Eye (tissue), 1 donor: ENCODE measurements around the gene CRADD.
"Not testable (repeated sequence)": the region's sequence is repeated elsewhere in the genome, so short reads cannot be mapped to it uniquely, and the experiment has no call there.

ENCODE experiments used
- DNase-seq: peaks from one replicate; pipeline ENCODE4 v3.0.0-alpha.2; 2015

The CRADD gene

DNA sequence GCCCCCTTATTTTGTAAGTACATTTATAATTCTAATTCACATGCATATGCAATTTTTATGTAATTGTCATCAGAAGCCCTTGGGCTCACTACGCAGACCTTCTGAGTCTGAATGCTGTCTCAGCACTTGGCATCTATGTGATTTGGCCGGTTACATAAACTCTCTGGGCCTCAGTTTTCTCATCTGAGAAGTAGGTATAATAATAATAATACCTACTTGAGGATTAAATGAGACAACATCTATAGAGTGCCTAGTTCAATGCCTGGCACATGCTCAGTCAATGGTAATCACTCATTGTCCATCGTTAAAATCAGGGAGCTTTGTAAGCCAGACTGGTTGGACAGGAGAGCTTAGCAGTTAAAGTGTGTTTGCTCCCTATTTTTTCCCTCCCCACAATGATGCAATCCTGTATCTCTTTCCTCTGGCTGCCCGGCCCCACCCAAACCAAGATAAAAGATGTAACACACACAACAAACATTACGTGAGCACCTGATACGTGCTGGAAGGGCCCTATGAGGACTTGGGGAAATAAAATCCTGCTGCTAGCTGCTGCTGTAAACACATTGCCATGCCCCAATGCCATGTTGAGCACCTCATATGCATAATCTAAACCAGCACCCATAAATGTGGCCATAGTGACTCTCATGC lies 235.0 kb downstream of the CRADD start:
- DNase-seq: no peak

DNA sequence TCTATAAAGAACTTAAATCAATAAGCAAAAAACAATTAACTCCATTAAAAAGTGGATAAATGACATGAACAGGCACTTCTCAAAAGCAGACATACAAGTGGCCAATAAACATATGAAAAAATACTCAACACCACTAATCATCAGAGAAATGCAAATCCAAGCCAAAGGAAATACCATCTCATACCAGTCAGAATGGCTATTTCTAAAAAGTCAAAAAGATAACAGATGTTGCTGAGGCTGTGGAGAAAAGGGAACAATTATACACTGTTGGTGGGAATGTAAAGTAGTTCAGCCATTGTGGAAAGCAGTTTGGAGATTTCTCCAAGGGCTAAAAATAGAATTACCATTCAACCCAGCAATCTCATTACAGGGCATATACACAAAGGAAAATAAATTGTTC lies 236.7 kb downstream of the CRADD start:
- no peak for DNase-seq

DNA sequence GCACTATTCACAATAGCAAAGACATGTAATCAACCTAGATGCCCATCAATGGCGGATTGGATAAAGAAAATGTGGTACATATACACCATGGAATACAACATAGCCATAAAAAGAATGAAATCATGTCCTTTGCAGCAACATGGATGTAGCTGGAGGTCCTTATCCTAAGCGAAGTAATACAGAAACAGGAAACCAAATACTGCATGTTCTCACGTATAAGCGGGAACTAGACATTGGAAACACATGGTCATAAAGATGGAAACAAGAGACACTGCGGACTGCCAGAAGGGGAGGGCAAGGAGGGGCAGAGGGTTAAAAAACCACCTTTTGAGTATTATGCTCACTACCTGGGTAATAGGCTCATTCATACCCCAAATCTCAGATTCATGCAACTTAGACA lies 237.1 kb downstream of the CRADD start:
- DNase-seq: no peak

DNA sequence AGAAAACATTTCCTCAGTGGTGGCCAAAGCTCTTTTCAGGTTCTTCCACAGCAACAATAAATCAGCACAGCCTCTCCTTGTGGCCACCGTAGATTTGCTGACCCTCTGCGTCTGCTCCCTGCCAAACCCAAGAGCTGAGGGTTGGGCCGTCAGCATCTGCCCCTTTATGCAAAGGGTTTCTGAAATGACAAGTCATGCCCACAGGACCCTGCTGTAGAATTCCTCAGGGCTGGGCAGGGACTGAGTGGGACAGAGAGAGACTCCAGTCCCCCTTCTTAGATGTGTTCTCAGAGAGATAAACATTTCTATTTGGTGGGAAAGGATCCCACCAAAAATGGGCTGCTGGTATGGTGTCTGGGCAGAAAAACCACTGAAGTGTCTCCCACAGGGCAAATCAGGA lies 238.2 kb downstream of the CRADD start:
- DNase-seq: no peak

DNA sequence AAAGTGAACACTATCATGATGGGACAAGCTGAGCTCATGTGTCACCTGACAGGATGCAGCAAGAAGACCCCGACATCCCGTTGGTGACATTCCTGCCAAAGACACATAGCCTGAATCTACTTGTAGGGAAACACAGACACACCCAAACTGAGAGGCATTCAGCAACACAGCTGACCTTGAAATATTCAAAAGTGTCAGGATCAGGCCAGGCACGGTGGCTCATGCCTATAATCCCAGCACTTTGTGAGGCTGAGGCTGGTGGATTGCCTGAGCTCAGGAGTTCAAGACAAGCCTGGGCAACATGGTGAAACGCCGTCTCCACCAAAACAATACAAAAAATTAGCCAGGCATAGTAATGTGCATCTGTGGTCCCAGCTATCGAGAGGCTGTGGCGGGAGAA lies 239.2 kb downstream of the CRADD start:
- DNase-seq: no peak

DNA sequence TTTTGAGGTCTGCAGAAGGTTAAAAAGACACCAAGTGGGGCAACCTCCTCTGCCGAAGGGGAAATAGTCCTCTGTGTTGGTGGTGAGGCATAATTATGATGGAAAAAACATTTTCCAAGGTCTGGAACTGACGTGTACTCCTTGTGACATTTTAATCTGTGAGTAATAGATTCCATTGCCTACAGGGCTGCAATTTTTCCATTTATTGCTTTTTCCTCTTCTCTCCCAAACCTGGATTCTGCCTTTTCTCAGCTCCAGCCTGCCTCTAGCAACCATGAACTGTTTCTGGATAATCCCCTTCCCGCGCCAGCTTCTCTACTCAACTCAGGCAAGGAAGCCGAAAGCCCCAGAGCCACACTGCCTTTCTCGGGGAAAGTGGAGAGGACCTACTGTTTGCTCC lies 241.1 kb downstream of the CRADD start:
- no peak for DNase-seq

DNA sequence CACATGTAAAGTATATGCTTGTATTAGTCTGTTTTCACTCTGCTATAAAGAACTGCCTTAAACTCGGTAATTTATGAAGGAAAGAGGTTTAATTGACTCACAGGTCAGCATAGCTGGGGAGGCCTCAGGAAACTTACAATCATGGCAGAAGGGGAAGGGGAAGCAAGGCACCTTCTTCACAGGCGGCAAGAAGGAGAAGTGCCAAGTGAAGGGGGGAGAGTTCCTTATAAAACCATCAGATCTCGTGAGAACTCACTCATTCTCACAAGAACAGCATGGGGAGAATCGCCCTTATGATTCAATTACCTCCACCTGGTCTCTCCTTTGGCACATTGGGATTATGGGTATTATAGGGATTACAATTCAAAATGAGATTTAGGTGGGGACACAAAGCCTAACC lies 241.7 kb downstream of the CRADD start:
- no peak for DNase-seq

DNA sequence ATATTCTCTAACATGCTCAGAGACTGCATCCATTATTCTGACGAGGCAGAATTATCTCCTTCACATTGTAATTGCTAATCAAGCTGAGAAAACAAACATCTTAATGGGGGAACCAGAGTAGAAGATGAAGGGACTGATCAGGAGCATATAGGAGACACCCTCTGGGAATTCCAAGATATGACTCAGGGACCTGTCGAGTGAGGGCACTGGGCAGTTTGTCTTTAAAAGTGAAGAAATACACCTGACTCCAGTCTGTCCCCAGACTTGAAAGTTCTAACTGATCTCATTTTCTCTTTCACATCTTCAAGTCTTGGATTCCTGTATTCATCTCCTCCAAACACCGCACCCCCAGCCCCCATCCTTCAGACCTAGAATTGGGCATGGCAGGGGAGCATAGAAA lies 244.3 kb downstream of the CRADD start:
- no peak for DNase-seq

DNA sequence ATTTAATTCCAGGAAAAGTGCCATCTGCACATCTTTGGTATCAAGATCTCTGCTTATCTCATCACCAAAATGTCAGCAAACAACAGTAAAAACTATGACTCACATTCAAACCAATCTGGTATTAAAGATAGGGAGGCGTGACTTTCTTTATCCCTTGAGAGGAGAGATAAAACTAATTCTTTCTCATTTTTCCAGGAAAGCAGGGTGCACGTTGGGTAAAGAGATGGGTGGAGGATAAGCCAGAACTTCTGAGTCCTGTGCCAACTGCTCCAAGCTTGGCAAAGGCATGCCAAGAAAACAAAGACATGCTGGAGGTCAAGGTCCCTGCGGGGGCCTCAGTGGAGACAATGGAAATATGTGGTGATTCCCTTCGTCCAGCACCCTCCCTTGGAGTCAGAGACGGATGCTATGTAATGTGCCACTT lies 245.4 kb downstream of the CRADD start:
- DNase-seq: no peak

DNA sequence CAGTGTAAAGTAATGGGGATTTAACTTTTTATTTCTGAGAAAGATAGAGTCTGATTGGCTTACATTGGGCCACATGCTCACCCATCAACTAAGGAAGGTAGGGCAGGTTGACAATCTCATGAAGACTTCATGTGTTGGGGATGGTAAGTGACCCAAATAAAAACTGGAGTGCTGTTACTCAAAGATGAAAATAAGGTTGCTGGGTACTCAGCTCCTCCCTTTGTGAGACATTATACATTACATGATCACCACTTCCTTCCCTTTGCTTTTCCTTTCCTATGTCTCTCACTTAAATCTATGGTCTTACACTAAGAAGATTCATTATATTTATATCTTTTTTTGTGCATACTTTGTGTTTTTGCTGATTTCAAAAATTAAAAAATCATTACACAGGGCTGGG lies 247.2 kb downstream of the CRADD start:
- DNase-seq: no peak

DNA sequence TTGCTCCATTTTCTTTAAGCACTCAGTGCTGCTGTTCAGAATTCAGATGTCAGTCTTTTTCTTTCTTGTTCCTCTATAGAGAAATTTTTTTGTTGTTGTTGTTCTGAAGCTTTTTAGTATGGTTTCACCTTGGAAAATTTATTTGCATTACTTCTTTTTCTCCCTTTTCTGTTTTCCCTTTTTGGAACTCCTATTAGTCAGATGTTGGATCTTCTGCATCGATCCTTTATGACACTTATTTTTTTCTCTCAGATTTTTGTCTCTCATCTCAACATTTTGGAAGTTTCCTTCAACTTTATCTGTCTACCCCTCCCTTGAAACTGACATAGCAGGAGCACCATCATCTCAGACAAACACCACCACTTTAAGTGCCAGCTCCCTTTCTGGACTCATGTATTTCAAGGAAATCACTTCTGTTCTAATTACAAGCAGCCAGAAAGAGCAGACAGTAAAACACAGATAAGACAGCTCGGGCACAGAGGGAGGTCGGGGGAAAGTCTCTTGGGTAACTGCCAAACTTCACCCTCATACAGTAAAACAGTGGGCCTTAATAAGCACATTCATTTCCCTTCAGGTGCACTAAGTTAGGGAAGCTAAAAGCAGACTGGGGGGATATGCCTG lies 248.5 kb downstream of the CRADD start:
- DNase-seq: no peak

DNA sequence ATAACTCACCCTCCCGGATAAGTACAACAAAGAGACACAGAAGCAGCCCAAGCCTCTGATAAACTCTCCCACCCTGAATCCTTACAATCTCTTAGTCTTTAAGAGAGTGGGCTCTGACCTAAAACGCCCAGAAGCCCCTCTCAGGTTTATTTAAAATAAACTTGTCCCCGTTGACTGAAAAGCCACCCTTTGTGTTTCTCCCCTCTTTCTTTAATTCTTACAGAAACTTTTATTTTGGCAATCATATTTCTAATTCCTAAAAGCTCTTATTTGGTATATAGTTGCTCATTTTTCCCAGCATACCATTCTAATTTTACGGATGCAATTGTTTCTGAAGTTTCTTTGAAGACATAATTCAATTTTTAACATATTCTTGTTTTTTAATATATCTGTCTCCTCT lies 249.1 kb downstream of the CRADD start:
- DNase-seq: no peak

DNA sequence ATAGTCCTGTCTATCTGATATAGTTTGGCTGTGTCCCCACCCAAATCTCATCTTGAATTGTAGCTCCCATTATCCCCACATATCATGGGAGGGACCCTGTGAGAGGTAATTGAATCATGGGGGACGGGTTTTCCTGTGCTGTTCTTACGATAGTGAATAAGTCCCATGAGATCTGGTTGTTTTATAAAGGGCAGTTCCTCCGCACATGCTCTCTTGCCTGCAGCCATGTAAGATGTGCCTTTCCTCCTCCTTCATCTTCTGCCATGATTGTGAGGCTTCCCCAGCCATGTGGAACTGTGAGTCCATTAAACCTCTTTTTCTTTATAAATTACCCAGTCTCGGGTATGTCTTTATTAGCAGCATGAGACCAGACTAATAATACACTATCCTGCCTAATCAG lies 251.9 kb downstream of the CRADD start:
- DNase-seq: not testable (repeated sequence)

DNA sequence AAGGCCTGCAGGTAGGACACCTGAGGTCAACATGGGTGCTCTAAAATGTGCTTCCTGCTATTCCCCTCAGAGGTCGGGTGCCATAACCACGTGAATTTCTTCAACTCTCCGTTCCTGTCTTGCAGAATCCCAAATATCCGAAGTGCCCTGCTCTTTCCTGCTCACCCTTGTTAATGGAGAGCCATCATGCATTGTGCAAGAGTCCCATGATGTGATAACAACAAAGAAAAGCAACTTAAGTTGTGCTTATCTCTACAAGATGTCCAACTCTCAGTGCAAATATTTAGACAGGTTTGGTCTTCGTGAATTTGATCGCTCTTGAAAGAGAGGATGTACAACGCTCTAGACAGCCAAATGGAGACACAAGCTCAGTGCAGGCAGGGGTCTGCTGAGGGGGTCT lies 260.6 kb downstream of the CRADD start:
- no peak for DNase-seq

DNA sequence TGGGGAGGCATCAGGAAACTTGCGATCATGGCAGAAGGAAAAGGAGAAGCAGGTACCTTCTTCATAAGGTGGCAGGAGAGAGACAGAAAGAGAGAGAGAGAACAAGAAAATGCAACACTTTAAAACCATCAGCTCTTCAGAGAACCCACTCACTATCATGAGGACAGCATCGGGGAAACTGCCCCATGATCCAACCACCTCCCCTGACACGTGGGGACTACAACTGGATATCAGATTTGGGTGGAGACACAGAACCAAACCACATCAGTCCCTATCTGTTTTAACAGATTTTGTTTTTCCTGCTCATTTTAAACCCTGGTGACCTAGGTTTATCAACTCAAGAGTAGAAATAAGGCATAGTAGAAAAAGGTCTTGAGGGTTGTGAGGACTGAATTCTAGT lies 261.1 kb downstream of the CRADD start:
- no peak for DNase-seq

DNA sequence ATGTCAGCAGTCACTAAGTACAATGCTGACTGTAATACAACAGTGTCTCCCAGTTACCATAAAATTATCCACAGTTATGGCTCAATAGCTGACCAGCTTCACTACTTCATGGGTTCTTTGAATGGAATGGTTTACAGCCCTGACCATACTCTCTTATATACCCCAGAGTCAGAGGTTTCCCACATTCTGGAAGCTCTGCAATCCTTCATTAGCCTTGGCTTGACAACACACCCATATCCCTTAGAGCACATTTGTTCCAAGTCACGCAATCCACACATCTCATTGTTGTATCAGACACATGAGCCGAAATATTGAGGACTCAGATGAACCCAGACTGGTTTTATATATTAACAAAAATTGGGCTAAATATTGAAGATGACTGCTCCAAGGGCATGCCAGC lies 261.8 kb downstream of the CRADD start:
- DNase-seq: no peak

DNA sequence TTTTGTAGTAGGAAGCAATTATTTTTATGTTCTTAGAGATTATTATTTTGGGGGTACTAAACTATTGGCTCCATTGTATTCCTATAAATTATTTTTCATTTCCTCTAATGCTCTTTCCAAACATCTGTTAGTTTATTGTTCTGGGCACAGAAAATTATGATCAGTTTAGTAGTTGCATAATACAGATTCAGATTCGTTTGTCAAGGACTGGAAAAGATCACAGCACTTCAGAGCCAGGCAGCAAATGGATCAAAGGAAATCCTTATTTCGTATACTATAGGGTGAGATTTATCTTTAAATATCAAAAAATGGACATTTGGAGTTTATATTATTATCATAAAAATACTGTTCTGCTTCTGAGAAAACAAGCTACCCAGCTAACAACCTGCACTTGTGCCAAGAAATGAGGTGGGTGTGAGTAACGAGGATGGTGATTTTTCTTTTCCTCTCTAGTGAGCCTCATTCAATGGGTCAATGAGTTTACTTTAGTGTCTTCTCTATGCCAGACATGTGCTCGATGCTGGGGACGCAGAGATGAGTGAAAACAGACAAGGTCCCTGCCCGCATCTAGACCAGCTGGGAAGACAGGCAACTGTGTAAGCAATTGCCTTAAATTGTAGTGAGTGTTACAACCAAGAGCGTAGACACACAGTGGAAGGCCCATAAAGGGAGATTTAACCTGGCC lies 262.6 kb downstream of the CRADD start:
- DNase-seq: no peak

DNA sequence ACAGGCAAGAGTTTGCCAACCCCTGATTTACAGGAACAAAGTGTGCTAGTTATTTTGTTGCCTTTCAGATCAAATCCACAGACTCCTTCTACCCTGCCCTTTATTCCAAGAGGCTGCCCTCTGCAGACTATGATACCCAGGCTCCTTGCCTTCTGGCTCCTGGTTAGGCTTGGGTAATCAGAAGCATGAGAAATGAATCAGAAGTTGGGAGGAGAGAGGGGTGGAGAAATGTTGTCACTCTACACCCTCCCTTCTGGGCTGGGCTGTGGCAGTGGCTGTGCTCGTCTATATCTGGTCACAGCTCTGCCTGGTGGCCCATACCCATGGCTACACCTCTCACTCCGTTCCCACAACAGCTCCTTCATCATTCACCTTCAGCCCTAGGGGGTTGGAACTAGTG lies 266.6 kb downstream of the CRADD start:
- no peak for DNase-seq

DNA sequence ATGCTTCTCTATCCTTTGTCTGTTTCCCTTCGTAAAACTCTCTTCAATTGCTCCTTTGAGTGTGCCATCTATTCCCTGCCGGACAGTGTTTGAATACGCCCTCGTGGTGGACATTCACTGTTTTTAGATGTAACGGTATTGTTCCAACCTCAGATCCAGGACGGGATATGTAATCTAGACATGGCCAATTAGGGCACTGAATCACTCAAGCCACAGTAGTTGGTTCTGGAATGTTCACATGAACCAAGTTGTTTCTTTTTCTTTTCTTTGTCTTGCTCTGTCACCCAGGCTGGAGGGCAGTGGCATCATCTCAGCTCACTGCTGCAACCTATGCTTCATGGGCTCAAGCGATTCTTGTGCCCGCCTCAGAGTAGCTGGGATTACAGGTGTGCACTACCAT lies 267.0 kb downstream of the CRADD start:
- no peak for DNase-seq
